ENCODE data around the gene PCCB. TPM values are rescaled to one million over a fixed set of nuclear protein-coding genes. Genes with fewer than 3 reads are reported as not detected.

The PCCB gene
- total RNA-seq, 1 experiment from 2014 or later, result 46.8 TPM

DNA sequence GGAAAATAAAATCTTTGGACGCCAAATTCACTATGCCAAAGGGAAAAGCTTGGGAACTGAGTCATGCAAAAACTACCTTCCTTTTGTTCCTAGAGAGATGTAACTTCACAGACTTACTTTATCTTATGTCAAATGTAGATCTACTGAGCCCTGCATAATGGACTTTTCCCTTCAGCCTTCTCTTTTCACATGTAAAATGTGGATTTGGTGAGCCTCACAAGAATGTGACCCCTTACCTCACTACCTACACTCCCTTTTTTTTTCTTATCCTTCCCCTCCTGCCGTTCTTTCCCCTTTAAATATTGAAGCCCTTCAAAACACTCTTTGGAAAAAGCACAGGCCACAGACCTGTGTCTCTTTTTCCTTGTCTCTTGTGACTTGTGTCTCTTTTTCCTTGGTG, 14.0 kb upstream of the PCCB start:
- no peaks in the 10 kb centered on the region for H3K4me1 ChIP-seq (replicated peaks; ENCODE audit: insufficient read depth)
- no peaks in the 10 kb centered on the region for H3F3A ChIP-seq (ENCODE audit: insufficient read depth, low read depth)
- no peak overlapping the region for H3K4me2 ChIP-seq
- H3K9me3 ChIP-seq (ENCODE audit: insufficient read depth, low read depth), result no peaks in the 10 kb centered on the region
- no peak for DNase-seq
- BruUV-seq (replicated peaks), result no TSS peak
- no peaks in the 10 kb centered on the region for H3K9me2 ChIP-seq (ENCODE audit: insufficient read depth)
- H2AFZ ChIP-seq, result no peak overlapping the region
- no peaks in the 10 kb centered on the region for H4K20me1 ChIP-seq (ENCODE audit: insufficient read depth)
- H3K27ac ChIP-seq, result no peak overlapping the region
- ChIA-PET POLR2A (ENCODE audit: unreplicated experiment) (no interaction called here), CTCF (no interaction called here)
- no peaks in the 10 kb centered on the region for H3K27me3 ChIP-seq (ENCODE audit: insufficient read depth, low read depth)
- H3K36me3 ChIP-seq (ENCODE audit: low read depth), result no peaks in the 10 kb centered on the region
- H3K4me3 ChIP-seq, result no peak overlapping the region
- intact Hi-C loops (cut with micrococcal nuclease; ENCODE audit: unreplicated experiment), result no loop called here
- no peak for TF ChIP-seq EZH2 (IDR thresholded peaks at IDR 0.05; ENCODE audit: low read depth)
- TF ChIP-seq, protein P1, sequence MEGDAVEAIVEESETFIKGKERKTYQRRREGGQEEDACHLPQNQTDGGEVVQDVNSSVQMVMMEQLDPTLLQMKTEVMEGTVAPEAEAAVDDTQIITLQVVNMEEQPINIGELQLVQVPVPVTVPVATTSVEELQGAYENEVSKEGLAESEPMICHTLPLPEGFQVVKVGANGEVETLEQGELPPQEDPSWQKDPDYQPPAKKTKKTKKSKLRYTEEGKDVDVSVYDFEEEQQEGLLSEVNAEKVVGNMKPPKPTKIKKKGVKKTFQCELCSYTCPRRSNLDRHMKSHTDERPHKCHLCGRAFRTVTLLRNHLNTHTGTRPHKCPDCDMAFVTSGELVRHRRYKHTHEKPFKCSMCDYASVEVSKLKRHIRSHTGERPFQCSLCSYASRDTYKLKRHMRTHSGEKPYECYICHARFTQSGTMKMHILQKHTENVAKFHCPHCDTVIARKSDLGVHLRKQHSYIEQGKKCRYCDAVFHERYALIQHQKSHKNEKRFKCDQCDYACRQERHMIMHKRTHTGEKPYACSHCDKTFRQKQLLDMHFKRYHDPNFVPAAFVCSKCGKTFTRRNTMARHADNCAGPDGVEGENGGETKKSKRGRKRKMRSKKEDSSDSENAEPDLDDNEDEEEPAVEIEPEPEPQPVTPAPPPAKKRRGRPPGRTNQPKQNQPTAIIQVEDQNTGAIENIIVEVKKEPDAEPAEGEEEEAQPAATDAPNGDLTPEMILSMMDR (conservative IDR thresholded peaks at IDR 0.05), result no peak
- no peaks in the 10 kb centered on the region for H3K79me2 ChIP-seq (ENCODE audit: low read depth)

DNA sequence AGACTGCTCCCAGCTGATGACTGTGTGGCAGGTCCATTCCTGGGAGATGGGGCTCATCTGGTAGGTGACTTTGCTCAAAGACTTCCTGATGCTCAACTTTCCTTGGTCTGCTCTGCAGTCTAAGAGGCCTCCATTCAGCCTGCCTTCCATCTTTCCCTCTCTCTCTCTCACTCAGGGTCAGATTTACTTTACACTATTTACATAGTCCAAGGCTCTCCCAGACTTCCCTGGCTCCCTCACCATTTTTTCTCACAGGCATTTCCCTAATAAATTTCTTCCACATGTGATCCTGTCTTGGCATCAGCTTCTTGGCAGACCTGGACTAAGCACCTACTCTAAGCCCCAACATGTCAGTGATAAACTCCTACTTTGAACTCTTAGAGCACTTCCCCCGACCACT, 13.0 kb upstream of the PCCB start:
- no peak for DNase-seq
- H3K9me3 ChIP-seq (ENCODE audit: insufficient read depth, low read depth), result no peaks in the 10 kb centered on the region
- CTCF ChIA-PET, result no interaction called here
- no peak overlapping the region for H3K4me2 ChIP-seq
- intact Hi-C loops (cut with micrococcal nuclease; ENCODE audit: unreplicated experiment), result no loop called here
- no peak overlapping the region for H3K27ac ChIP-seq
- POLR2A ChIA-PET (ENCODE audit: unreplicated experiment), result no interaction called here
- H3F3A ChIP-seq (ENCODE audit: insufficient read depth, low read depth), result no peaks in the 10 kb centered on the region
- no peaks in the 10 kb centered on the region for H3K79me2 ChIP-seq (ENCODE audit: low read depth)
- H3K4me1 ChIP-seq (replicated peaks; ENCODE audit: insufficient read depth), result no peaks in the 10 kb centered on the region
- H3K27me3 ChIP-seq (ENCODE audit: insufficient read depth, low read depth), result no peaks in the 10 kb centered on the region
- no peak overlapping the region for H2AFZ ChIP-seq
- H4K20me1 ChIP-seq (ENCODE audit: insufficient read depth), result no peaks in the 10 kb centered on the region
- TF ChIP-seq, protein P1 (conservative IDR thresholded peaks at IDR 0.05), result no peak
- no peak for TF ChIP-seq EZH2 (IDR thresholded peaks at IDR 0.05; ENCODE audit: low read depth)
- no TSS peak for BruUV-seq (replicated peaks)
- H3K4me3 ChIP-seq, result no peak overlapping the region
- H3K9me2 ChIP-seq (ENCODE audit: insufficient read depth), result no peaks in the 10 kb centered on the region
- no peaks in the 10 kb centered on the region for H3K36me3 ChIP-seq (ENCODE audit: low read depth)

DNA sequence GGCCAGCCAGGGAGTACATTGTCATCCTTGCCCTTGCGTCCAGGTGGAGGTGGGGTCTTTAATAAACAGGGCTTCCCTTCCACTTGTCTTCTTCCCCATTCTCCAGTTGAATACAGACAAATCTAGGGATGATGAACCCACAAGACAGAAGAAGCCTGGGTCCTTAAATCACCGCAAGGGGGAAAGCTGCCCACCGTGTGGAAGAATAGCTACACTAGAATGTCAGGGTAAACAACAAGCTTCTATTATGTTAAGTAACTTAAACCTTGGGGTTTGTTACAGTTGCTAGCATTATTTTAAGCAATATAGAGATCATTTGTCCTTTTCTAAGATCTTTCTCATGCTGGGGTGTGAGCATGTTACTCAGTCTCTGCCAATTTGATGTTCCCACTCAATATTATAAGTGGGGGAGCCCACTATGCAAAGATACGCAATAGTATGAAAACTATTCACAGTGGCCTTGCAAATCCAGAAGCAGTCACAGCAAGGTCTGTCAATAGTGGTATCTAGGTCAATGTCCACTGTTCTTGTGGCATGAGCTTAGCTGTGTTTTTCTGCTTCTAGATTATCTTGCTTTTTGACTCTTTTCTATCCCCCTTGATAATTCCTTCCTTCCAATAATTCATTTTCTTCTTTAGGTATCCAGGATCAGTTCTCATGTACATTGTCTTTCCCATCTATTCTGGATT, 12.0 kb upstream of the PCCB start:
- H3K9me2 ChIP-seq (ENCODE audit: insufficient read depth), result no peaks in the 10 kb centered on the region
- no peak overlapping the region for H3K4me2 ChIP-seq
- H3K79me2 ChIP-seq (ENCODE audit: low read depth), result no peaks in the 10 kb centered on the region
- no peaks in the 10 kb centered on the region for H3K27me3 ChIP-seq (ENCODE audit: insufficient read depth, low read depth)
- H3K36me3 ChIP-seq (ENCODE audit: low read depth), result no peaks in the 10 kb centered on the region
- BruUV-seq (replicated peaks), result no TSS peak
- no peak for DNase-seq
- no peak overlapping the region for H3K4me3 ChIP-seq
- POLR2A ChIA-PET (ENCODE audit: unreplicated experiment), result no interaction called here
- H3K9me3 ChIP-seq (ENCODE audit: insufficient read depth, low read depth), result no peaks in the 10 kb centered on the region
- H2AFZ ChIP-seq, result no peak overlapping the region
- no peaks in the 10 kb centered on the region for H3F3A ChIP-seq (ENCODE audit: insufficient read depth, low read depth)
- TF ChIP-seq, protein P1 (conservative IDR thresholded peaks at IDR 0.05), result no peak
- no peak for TF ChIP-seq EZH2 (IDR thresholded peaks at IDR 0.05; ENCODE audit: low read depth)
- no peaks in the 10 kb centered on the region for H4K20me1 ChIP-seq (ENCODE audit: insufficient read depth)
- no peak overlapping the region for H3K27ac ChIP-seq
- CTCF ChIA-PET, result interaction anchor here (0.6 kb wide), 1 partner anchor 16 kb away, joined by 6 read pairs; no protein-coding TSS in a partner anchor
- intact Hi-C loops (cut with micrococcal nuclease; ENCODE audit: unreplicated experiment), result no loop called here
- H3K4me1 ChIP-seq (replicated peaks; ENCODE audit: insufficient read depth), result no peaks in the 10 kb centered on the region

Data from PC-9 (cell line).